GM13977 (cell line): ENCODE results near the gene S100A7.

Experiments used
- DNase-seq: peaks from one replicate; pipeline ENCODE4 v3.0.0; 2012; ENCODE audit warnings: low spot score
- CTCF ChIP-seq: IDR thresholded peaks from 2 replicates; pipeline ENCODE4 v1.5.1; 2012; ENCODE audit warnings: mild to moderate bottlenecking, control low read depth; ENCODE audit not compliant: insufficient read depth; ENCODE audit errors: extremely low read depth, missing control alignments
- in situ Hi-C: fragments of 300-500 bp; cut with MboI; formaldehyde crosslinking; loops from one replicate; pipeline ENCODE4 v1.12.0; 2022; ENCODE audit warnings: low sequenced_read_pairs, low pct_unique_long_range_greater_than_20kb, mixed read lengths, inconsistent platforms; ENCODE audit not compliant: unreplicated experiment

Gene S100A7

GRCh38 chr1:153490272-153491051 lies 30.0 kb upstream of the S100A7 start:
- no peak for TF ChIP-seq CTCF
- DNase-seq = peak; percentile 38
- in situ Hi-C loops = no loop called here

GRCh38 chr1:153488731-153489130 lies 28.3 kb upstream of the S100A7 start:
- in situ Hi-C loops = loop anchor here (10.0 kb wide), 1 partner anchor 124 kb away; no protein-coding TSS in a partner anchor
- no peak for TF ChIP-seq CTCF
- no peak for DNase-seq

- DNase-seq = no peak
- in situ Hi-C loops = loop anchor here (10.0 kb wide), 1 partner anchor 123 kb away; no protein-coding TSS in a partner anchor
- no peak for TF ChIP-seq CTCF
These were observed 27.3 kb upstream of the S100A7 start for GRCh38 chr1:153487707-153488106.

GRCh38 chr1:153485863-153486262 lies 25.4 kb upstream of the S100A7 start:
- in situ Hi-C loops = loop anchor here (10.0 kb wide), 1 partner anchor 121 kb away; no protein-coding TSS in a partner anchor
- TF ChIP-seq CTCF = no peak
- no peak for DNase-seq

GRCh38 chr1:153483776-153484175 lies 23.3 kb upstream of the S100A7 start:
- DNase-seq = no peak

GRCh38 chr1:153481124-153481523 lies 20.7 kb upstream of the S100A7 start:
- no peak for TF ChIP-seq CTCF
- DNase-seq = no peak
- in situ Hi-C loops = loop anchor here (10.0 kb wide), 1 partner anchor 116 kb away; no protein-coding TSS in a partner anchor

More at GRCh38 chr1:153483776-153484175, 23.3 kb upstream of the S100A7 start:
- no peak for TF ChIP-seq CTCF
- in situ Hi-C loops = loop anchor here (10.0 kb wide), 1 partner anchor 119 kb away; no protein-coding TSS in a partner anchor
